ENCODE data around the gene FABP1.

DNA sequence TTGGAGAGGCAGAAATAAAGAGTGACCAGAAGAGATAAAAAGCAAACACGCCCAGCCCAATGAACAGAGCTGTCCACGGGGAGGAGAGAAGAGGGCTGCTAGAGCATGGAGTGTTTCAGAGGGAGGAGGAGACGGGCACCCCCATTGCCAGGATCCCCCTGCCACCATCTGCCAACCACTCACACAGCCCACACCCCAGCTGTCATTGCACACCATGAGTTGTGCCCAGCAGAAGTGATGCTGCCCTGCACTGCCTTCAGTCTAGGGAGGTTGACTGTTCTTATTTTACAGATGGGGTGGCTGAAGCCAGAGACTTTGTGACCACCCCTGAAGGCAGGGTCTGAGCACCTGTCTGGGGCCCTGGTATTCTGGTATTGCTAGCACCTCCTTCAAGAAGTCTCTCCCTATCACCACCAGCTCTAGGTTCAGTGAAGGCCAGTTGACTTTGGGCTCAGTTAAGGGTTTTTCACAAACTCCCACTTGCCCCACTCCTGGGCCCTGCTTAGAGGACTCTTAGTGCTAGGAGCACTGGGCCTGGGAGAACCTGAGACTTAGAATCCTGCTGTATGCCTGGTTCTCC is 2.4 kb downstream of the FABP1 start:
- TF ChIP-seq, protein P1, sequence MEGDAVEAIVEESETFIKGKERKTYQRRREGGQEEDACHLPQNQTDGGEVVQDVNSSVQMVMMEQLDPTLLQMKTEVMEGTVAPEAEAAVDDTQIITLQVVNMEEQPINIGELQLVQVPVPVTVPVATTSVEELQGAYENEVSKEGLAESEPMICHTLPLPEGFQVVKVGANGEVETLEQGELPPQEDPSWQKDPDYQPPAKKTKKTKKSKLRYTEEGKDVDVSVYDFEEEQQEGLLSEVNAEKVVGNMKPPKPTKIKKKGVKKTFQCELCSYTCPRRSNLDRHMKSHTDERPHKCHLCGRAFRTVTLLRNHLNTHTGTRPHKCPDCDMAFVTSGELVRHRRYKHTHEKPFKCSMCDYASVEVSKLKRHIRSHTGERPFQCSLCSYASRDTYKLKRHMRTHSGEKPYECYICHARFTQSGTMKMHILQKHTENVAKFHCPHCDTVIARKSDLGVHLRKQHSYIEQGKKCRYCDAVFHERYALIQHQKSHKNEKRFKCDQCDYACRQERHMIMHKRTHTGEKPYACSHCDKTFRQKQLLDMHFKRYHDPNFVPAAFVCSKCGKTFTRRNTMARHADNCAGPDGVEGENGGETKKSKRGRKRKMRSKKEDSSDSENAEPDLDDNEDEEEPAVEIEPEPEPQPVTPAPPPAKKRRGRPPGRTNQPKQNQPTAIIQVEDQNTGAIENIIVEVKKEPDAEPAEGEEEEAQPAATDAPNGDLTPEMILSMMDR (IDR thresholded peaks at IDR 0.05): no peak
- no peak for TF ChIP-seq POLR2A (IDR thresholded peaks at IDR 0.05)
